Stimulated activated CD4-positive, alpha-beta T cell treated with anti-CD3 and anti-CD28 coated beads, TNF-alpha, amount 100 ng/mL, for 4 hours (primary cell): ENCODE measurements around the gene LRRC49.
"Not testable (repeated sequence)": the region's sequence is repeated elsewhere in the genome, so short reads cannot be mapped to it uniquely, and the experiment has no call there.

Experiments used
- DNase-seq, 3 experiments: peaks; one replicate each; pipeline ENCODE4 v3.0.0-alpha.2; 2020; ENCODE audit warnings: low read depth in 3 of 3

LRRC49 gene

GRCh38 chr15:70867911-70868467 is 24.6 kb upstream of the LRRC49 start:
- DNase-seq: no peak

GRCh38 chr15:70869346-70869745 is 23.3 kb upstream of the LRRC49 start:
- no peak for DNase-seq

- DNase-seq: no peak
Observed at GRCh38 chr15:70870051-70870450, 22.6 kb upstream of the LRRC49 start.

- not testable (repeated sequence) for DNase-seq
Observed at GRCh38 chr15:70871490-70871889, 21.1 kb upstream of the LRRC49 start.

GRCh38 chr15:70873232-70874054 is 19.2 kb upstream of the LRRC49 start:
- DNase-seq: no peak

- DNase-seq: no peak
Observed at GRCh38 chr15:70875001-70875782, 17.4 kb upstream of the LRRC49 start.

- DNase-seq: no peak
Observed at GRCh38 chr15:70876011-70876410, 16.6 kb upstream of the LRRC49 start.

- DNase-seq: no peak
Observed at GRCh38 chr15:70876683-70877082, 15.9 kb upstream of the LRRC49 start.

- no peak for DNase-seq
Observed at GRCh38 chr15:70879401-70879800, 13.2 kb upstream of the LRRC49 start.

GRCh38 chr15:70880781-70881180 is 11.8 kb upstream of the LRRC49 start:
- DNase-seq: no peak

- no peak for DNase-seq
Observed at GRCh38 chr15:70882361-70882760, 10.3 kb upstream of the LRRC49 start.

GRCh38 chr15:70892912-70893560 is 410 bp downstream of the LRRC49 start:
- DNase-seq: no peak

- DNase-seq: no peak
Observed at GRCh38 chr15:70902107-70902506, 9.5 kb downstream of the LRRC49 start.

GRCh38 chr15:70906842-70907241 is 14.2 kb downstream of the LRRC49 start:
- no peak for DNase-seq

- no peak for DNase-seq
Observed at GRCh38 chr15:70907784-70908471, 15.3 kb downstream of the LRRC49 start.

GRCh38 chr15:70910958-70911357 is 18.3 kb downstream of the LRRC49 start:
- no peak for DNase-seq

GRCh38 chr15:70912187-70912586 is 19.6 kb downstream of the LRRC49 start:
- no peak for DNase-seq

GRCh38 chr15:70916531-70916930 is 23.9 kb downstream of the LRRC49 start:
- DNase-seq: no peak

- no peak for DNase-seq
Observed at GRCh38 chr15:70917955-70918354, 25.3 kb downstream of the LRRC49 start.

GRCh38 chr15:70920981-70921696 is 28.5 kb downstream of the LRRC49 start:
- no peak for DNase-seq

- DNase-seq: no peak
Observed at GRCh38 chr15:70922119-70922518, 29.5 kb downstream of the LRRC49 start.
